ENCODE measurements around the gene MRPS12. TPM values are rescaled to one million over a fixed set of nuclear protein-coding genes. Genes with fewer than 3 reads are reported as not detected.

MRPS12 gene
- total RNA-seq, 1 experiment from 2014 or later: 81.3 TPM

DNA sequence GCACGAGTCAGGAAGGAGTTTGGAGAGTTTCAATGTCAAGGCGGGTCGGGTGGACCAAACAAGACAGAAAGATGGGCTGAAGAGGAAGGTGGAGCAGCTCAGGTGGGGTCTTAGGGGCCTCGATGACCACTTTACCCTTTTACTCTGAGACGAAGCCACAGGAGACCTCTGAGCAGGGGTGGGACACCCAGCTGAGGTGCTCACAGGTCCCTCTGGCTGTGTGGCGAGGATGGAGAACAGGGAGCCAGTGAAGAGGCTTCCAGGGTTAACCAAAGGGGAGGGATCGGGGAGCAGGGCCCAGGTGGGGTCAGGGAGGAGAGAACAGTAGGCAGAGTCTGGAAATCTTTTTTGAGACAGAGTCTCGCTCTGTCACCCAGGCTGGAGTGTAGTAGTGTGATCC lies 16.8 kb upstream of the MRPS12 start:
- Histone ChIP-seq H3K14ac (ENCODE audit: insufficient read depth, low read length) (no peak overlapping the region), H4K8ac (replicated peaks; ENCODE audit: insufficient read length, low read depth, low read length) (no peak overlapping the region), H3K4me2 (ENCODE audit: insufficient read depth, insufficient read length, low read length) (no peak overlapping the region), H3K79me2 (ENCODE audit: insufficient read depth, low read length) (no peaks in the 10 kb centered on the region), H2BK15ac (ENCODE audit: low read depth, low read length) (no peak overlapping the region), H3T11ph (ENCODE audit: low read length) (no peak overlapping the region), H2BK20ac (ENCODE audit: low read depth, low read length, poor library complexity, severe bottlenecking) (no peak overlapping the region), H4K20me1 (ENCODE audit: control insufficient read depth, insufficient read depth, insufficient read length) (no peaks in the 10 kb centered on the region), H3K9me3 (ENCODE audit: control insufficient read depth, low read depth, low read length) (no peaks in the 10 kb centered on the region), H2AK5ac (ENCODE audit: insufficient read length, low read length) (no peak overlapping the region), H2BK12ac (ENCODE audit: insufficient read length, low read depth, low read length) (no peak overlapping the region), H3K27ac (ENCODE audit: insufficient read length, low read depth, low read length) (no peak overlapping the region), H3K23me2 (ENCODE audit: insufficient read length, low read depth, low read length, poor library complexity, severe bottlenecking) (no peaks in the 10 kb centered on the region), H3K9ac (ENCODE audit: extremely low read depth, insufficient read length, low read length) (no peak overlapping the region), H3K4ac (ENCODE audit: low read depth, low read length) (no peak overlapping the region), H2BK120ac (ENCODE audit: low read depth, low read length, poor library complexity, severe bottlenecking) (no peak overlapping the region), H3K27me3 (ENCODE audit: insufficient read depth, low read length) (no peaks in the 10 kb centered on the region), H2AFZ (ENCODE audit: low read length) (no peak overlapping the region), H3K56ac (ENCODE audit: insufficient read length, low read depth, low read length) (no peak overlapping the region), H3K23ac (ENCODE audit: insufficient read length, low read depth, low read length) (no peak overlapping the region), H3K79me1 (ENCODE audit: insufficient read depth, low read depth, low read length, poor library complexity, severe bottlenecking) (no peaks in the 10 kb centered on the region), H3K4me1 (ENCODE audit: insufficient read depth, low read length) (no peaks in the 10 kb centered on the region; the same call in 1 of the 2 replicates), H2BK5ac (ENCODE audit: insufficient read length, low read length) (no peak overlapping the region), H4K5ac (ENCODE audit: insufficient read length, low read depth, low read length) (no peak overlapping the region), H4K91ac (ENCODE audit: insufficient read length, low read depth, low read length) (no peak overlapping the region), H3K18ac (ENCODE audit: insufficient read length, low read depth, low read length) (no peak overlapping the region)
- Mint-ChIP-seq H3K36me3 (ENCODE audit: insufficient read depth in 1 of 3, low read depth in 3 of 3) (peaks cover 3 to 11% (median 7%) of the 10 kb centered on the region in 3 experiments; a peak in 5 of 7 replicates), H3K27me3 (ENCODE audit: low read depth) (no peaks in the 10 kb centered on the region; the same call in 1 of the 2 replicates), H3K27ac (peak overlapping the region in 1 of 3 experiments; percentile 32; a peak in 2 of 7 replicates), H3K4me1 (no peaks in the 10 kb centered on the region), H3K4me3 (no peak overlapping the region), H3K9me3 (peaks cover 0 to 2% of the 10 kb centered on the region in 2 experiments; a peak in 1 of 5 replicates)
- WGBS (ENCODE audit: extremely low coverage, insufficient read length, low lambda C conversion rate): no CpG with 5 or more reads among the region's 8 CpGs
- TF ChIP-seq, protein P1, sequence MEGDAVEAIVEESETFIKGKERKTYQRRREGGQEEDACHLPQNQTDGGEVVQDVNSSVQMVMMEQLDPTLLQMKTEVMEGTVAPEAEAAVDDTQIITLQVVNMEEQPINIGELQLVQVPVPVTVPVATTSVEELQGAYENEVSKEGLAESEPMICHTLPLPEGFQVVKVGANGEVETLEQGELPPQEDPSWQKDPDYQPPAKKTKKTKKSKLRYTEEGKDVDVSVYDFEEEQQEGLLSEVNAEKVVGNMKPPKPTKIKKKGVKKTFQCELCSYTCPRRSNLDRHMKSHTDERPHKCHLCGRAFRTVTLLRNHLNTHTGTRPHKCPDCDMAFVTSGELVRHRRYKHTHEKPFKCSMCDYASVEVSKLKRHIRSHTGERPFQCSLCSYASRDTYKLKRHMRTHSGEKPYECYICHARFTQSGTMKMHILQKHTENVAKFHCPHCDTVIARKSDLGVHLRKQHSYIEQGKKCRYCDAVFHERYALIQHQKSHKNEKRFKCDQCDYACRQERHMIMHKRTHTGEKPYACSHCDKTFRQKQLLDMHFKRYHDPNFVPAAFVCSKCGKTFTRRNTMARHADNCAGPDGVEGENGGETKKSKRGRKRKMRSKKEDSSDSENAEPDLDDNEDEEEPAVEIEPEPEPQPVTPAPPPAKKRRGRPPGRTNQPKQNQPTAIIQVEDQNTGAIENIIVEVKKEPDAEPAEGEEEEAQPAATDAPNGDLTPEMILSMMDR (conservative IDR thresholded peaks at IDR 0.05): no peak
- no peak for DNase-seq

Data from H9 (cell line).